Measurements from ENCODE around the gene ADAMTS12. TPM values are rescaled to one million over a fixed set of nuclear protein-coding genes. Genes with fewer than 3 reads are reported as not detected.
"Not testable (repeated sequence)": the region's sequence is repeated elsewhere in the genome, so short reads cannot be mapped to it uniquely, and the experiment has no call there.

ADAMTS12 gene
- total RNA-seq, 1 donor from 2014 or later = 6.9 TPM

- ATAC-seq = peak; percentile 16
- intact Hi-C loops (cut with DNase I) = no loop called here
- no peak for DNase-seq (ENCODE audit: low spot score)
Observed at GRCh38 chr5:33526755-33527154, 365.0 kb downstream of the ADAMTS12 start.

GRCh38 chr5:33524476-33524875 is 367.3 kb downstream of the ADAMTS12 start:
- no peak for ATAC-seq
- DNase-seq (ENCODE audit: low spot score) = no peak
- intact Hi-C loops (cut with DNase I) = no loop called here

- intact Hi-C loops (cut with DNase I) = no loop called here
- DNase-seq (ENCODE audit: low spot score) = no peak
- ATAC-seq = no peak
Observed at GRCh38 chr5:33523208-33523771, 368.5 kb downstream of the ADAMTS12 start.

GRCh38 chr5:33516421-33516820 is 375.4 kb downstream of the ADAMTS12 start:
- intact Hi-C loops (cut with DNase I) = no loop called here
- ATAC-seq = no peak
- no peak for DNase-seq (ENCODE audit: low spot score)

GRCh38 chr5:33515366-33515765 is 376.4 kb downstream of the ADAMTS12 start:
- ATAC-seq; intact Hi-C loops (cut with DNase I); DNase-seq (ENCODE audit: low spot score): not testable (repeated sequence)

GRCh38 chr5:33513462-33514185 is 378.2 kb downstream of the ADAMTS12 start:
- DNase-seq (ENCODE audit: low spot score) (no peak), ATAC-seq (peak; percentile 28)
- intact Hi-C loops (cut with DNase I) = no loop called here

- ATAC-seq = no peak
- intact Hi-C loops (cut with DNase I) = no loop called here
- no peak for DNase-seq (ENCODE audit: low spot score)
Observed at GRCh38 chr5:33509036-33509435, 382.8 kb downstream of the ADAMTS12 start.

GRCh38 chr5:33507426-33507825 is 384.4 kb downstream of the ADAMTS12 start:
- ATAC-seq = no peak
- no peak for DNase-seq (ENCODE audit: low spot score)
- intact Hi-C loops (cut with DNase I) = no loop called here

- intact Hi-C loops (cut with DNase I) = no loop called here
- ATAC-seq (no peak), DNase-seq (ENCODE audit: low spot score) (no peak)
Observed at GRCh38 chr5:33504570-33504969, 387.2 kb downstream of the ADAMTS12 start.

- ATAC-seq (no peak), DNase-seq (ENCODE audit: low spot score) (no peak)
- intact Hi-C loops (cut with DNase I) = no loop called here
Observed at GRCh38 chr5:33501899-33502298, 389.9 kb downstream of the ADAMTS12 start.

- DNase-seq (ENCODE audit: low spot score) (no peak), ATAC-seq (no peak)
- intact Hi-C loops (cut with DNase I) = no loop called here
Observed at GRCh38 chr5:33501260-33501659, 390.5 kb downstream of the ADAMTS12 start.

- ATAC-seq (no peak), DNase-seq (ENCODE audit: low spot score) (no peak)
- intact Hi-C loops (cut with DNase I) = no loop called here
Observed at GRCh38 chr5:33494466-33494865, 397.3 kb downstream of the ADAMTS12 start.

GRCh38 chr5:33491941-33492340 is 399.8 kb downstream of the ADAMTS12 start:
- ATAC-seq = no peak
- intact Hi-C loops (cut with DNase I) = no loop called here

GRCh38 chr5:33490071-33490665 is 401.6 kb downstream of the ADAMTS12 start:
- DNase-seq (ENCODE audit: low spot score) (no peak), ATAC-seq (no peak)
- intact Hi-C loops (cut with DNase I) = no loop called here

More at GRCh38 chr5:33491941-33492340, 399.8 kb downstream of the ADAMTS12 start:
- no peak for DNase-seq (ENCODE audit: low spot score)

GRCh38 chr5:33489481-33490067 is 402.2 kb downstream of the ADAMTS12 start:
- intact Hi-C loops (cut with DNase I) = no loop called here
- ATAC-seq = no peak
- no peak for DNase-seq (ENCODE audit: low spot score)

- DNase-seq (ENCODE audit: low spot score) = no peak
- intact Hi-C loops (cut with DNase I) = no loop called here
- no peak for ATAC-seq
Observed at GRCh38 chr5:33488558-33489355, 403.0 kb downstream of the ADAMTS12 start.

- intact Hi-C loops (cut with DNase I) = no loop called here
- no peak for ATAC-seq
- no peak for DNase-seq (ENCODE audit: low spot score)
Observed at GRCh38 chr5:33487236-33487635, 404.6 kb downstream of the ADAMTS12 start.

GRCh38 chr5:33482335-33482734 is 409.5 kb downstream of the ADAMTS12 start:
- DNase-seq (ENCODE audit: low spot score) (no peak), ATAC-seq (no peak)
- intact Hi-C loops (cut with DNase I) = no loop called here

- intact Hi-C loops (cut with DNase I) = no loop called here
- ATAC-seq = no peak
- DNase-seq (ENCODE audit: low spot score) = no peak
Observed at GRCh38 chr5:33480876-33481275, 410.9 kb downstream of the ADAMTS12 start.
